ENCODE data around the gene IKZF2.
A peak's percentile ranks its signal among the peaks of the same experiment; 100 is the strongest.

Gene IKZF2

DNA sequence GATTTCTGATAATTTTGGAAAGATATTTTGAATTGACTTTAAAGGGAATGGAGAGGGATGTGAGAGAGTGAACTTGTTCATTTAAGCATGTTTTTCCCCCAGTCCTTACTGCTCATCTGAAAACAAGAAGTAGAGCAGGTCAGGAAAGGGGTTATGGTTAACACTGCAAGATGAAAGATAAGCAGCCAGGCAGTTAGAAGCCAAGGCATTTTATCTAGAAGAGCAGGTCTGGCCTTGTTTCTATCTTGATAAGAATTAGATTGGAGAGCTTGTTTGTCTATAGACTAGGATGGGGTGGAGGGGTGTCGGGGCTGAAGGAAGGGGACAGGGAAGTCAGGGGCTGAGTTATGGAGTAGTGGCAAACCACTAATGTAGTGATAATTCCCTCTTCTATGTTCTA lies 171.6 kb downstream of the IKZF2 start:
- Histone ChIP-seq H2AFZ (ENCODE audit: low read length) (no peak overlapping the region), H3K36me3 (ENCODE audit: insufficient read depth, low read length) (peaks cover 15% of the 10 kb centered on the region; the same call in 1 of the 2 replicates), H3K9me2 (replicated peaks; ENCODE audit: low read depth, low read length) (no peaks in the 10 kb centered on the region), H3K4me2 (ENCODE audit: low read depth, low read length, poor library complexity, severe bottlenecking) (peak overlapping the region; percentile 68), H3F3A (ENCODE audit: low read depth) (peaks cover 9% of the 10 kb centered on the region), H3K4me3 (ENCODE audit: low read length, poor library complexity, severe bottlenecking) (peak overlapping the region; percentile 44), H3K9me3 (ENCODE audit: insufficient read depth, low read depth, low read length) (no peaks in the 10 kb centered on the region), H3K9ac (ENCODE audit: low read depth, low read length, poor library complexity, severe bottlenecking) (peak overlapping the region; percentile 62), H3K27me3 (ENCODE audit: insufficient read depth, low read length, poor library complexity, severe bottlenecking) (no peaks in the 10 kb centered on the region), H4K20me1 (ENCODE audit: insufficient read depth, low read length, poor library complexity, severe bottlenecking) (no peaks in the 10 kb centered on the region), H3K79me2 (ENCODE audit: insufficient read depth, low read length) (no peaks in the 10 kb centered on the region), H3K4me1 (ENCODE audit: insufficient read depth, low read length, poor library complexity, severe bottlenecking) (peaks cover 65% of the 10 kb centered on the region)
- no peak for TF ChIP-seq EZH2phosphoT487 (IDR thresholded peaks at IDR 0.05; ENCODE audit: borderline replicate concordance)
- TF ChIP-seq, protein P1, sequence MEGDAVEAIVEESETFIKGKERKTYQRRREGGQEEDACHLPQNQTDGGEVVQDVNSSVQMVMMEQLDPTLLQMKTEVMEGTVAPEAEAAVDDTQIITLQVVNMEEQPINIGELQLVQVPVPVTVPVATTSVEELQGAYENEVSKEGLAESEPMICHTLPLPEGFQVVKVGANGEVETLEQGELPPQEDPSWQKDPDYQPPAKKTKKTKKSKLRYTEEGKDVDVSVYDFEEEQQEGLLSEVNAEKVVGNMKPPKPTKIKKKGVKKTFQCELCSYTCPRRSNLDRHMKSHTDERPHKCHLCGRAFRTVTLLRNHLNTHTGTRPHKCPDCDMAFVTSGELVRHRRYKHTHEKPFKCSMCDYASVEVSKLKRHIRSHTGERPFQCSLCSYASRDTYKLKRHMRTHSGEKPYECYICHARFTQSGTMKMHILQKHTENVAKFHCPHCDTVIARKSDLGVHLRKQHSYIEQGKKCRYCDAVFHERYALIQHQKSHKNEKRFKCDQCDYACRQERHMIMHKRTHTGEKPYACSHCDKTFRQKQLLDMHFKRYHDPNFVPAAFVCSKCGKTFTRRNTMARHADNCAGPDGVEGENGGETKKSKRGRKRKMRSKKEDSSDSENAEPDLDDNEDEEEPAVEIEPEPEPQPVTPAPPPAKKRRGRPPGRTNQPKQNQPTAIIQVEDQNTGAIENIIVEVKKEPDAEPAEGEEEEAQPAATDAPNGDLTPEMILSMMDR (conservative IDR thresholded peaks at IDR 0.05; ENCODE audit: low read length) = no peak

DNA sequence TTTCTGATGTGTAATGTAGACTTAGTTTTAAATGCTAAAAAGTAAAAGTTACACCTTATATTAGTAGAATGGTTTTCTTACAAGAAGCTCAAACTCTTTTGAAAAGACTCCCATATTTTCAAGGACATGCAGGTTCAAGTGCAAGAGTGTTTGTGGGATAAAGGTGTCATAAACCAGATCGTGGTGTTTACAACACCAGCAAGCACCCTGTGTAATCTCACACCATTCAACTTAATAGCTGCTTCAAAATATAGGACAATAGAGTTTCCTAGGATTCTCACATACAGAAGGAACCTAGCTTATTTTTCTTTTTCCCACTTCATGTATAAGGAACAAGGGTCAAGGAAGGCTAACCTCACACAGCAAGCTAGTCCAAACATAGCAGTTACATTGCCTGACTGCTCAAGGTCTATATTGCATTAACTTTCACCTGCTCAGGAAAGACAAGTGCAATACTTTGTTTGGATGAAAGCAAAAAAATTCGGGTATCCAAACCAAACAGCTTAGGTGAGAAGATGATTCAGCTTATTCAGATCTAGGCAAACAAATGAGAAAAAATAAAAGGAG lies 172.3 kb downstream of the IKZF2 start:
- H3K9me2 ChIP-seq (replicated peaks; ENCODE audit: low read depth, low read length) = no peaks in the 10 kb centered on the region
- H3K4me2 ChIP-seq (ENCODE audit: low read depth, low read length, poor library complexity, severe bottlenecking) = peak overlapping the region; percentile 68
- H3K36me3 ChIP-seq (ENCODE audit: insufficient read depth, low read length) = peaks cover 18% of the 10 kb centered on the region; the same call in 1 of the 2 replicates
- peak overlapping the region; percentile 44 for H3K4me3 ChIP-seq (ENCODE audit: low read length, poor library complexity, severe bottlenecking)
- peak overlapping the region; percentile 62 for H3K9ac ChIP-seq (ENCODE audit: low read depth, low read length, poor library complexity, severe bottlenecking)
- no peak overlapping the region for H2AFZ ChIP-seq (ENCODE audit: low read length)
- peaks cover 69% of the 10 kb centered on the region for H3K4me1 ChIP-seq (ENCODE audit: insufficient read depth, low read length, poor library complexity, severe bottlenecking)
- TF ChIP-seq EZH2phosphoT487 (IDR thresholded peaks at IDR 0.05; ENCODE audit: borderline replicate concordance) = no peak
- TF ChIP-seq, protein P1 (conservative IDR thresholded peaks at IDR 0.05; ENCODE audit: low read length) = no peak
- no peaks in the 10 kb centered on the region for H4K20me1 ChIP-seq (ENCODE audit: insufficient read depth, low read length, poor library complexity, severe bottlenecking)
- peaks cover 9% of the 10 kb centered on the region for H3F3A ChIP-seq (ENCODE audit: low read depth)
- H3K9me3 ChIP-seq (ENCODE audit: insufficient read depth, low read depth, low read length) = no peaks in the 10 kb centered on the region
- no peaks in the 10 kb centered on the region for H3K27me3 ChIP-seq (ENCODE audit: insufficient read depth, low read length, poor library complexity, severe bottlenecking)
- no peaks in the 10 kb centered on the region for H3K79me2 ChIP-seq (ENCODE audit: insufficient read depth, low read length)

DNA sequence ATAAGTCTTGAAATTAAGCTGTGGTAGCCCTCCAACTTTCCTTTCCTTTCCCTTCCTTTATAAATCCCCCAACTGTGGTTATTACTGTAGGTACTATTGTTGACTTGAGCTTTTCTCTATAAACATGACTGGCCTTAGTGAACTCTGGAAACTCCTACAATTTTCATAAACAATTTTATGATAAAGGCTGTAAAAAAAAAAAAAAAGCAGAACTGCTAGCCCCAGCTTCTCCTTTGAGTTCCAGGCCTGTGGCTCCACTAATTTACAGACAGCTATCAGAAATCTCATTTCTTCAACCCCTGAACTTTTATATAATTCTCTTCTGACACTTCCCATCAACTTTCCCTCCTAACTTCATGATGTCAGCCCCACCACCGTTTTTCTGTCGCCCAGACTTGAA lies 174.3 kb downstream of the IKZF2 start:
- Histone ChIP-seq H3K27me3 (ENCODE audit: insufficient read depth, low read length, poor library complexity, severe bottlenecking) (no peaks in the 10 kb centered on the region), H3K4me3 (ENCODE audit: low read length, poor library complexity, severe bottlenecking) (no peak overlapping the region), H3K4me1 (ENCODE audit: insufficient read depth, low read length, poor library complexity, severe bottlenecking) (peaks cover 81% of the 10 kb centered on the region), H4K20me1 (ENCODE audit: insufficient read depth, low read length, poor library complexity, severe bottlenecking) (no peaks in the 10 kb centered on the region), H3K4me2 (ENCODE audit: low read depth, low read length, poor library complexity, severe bottlenecking) (no peak overlapping the region), H3K9ac (ENCODE audit: low read depth, low read length, poor library complexity, severe bottlenecking) (peak overlapping the region; percentile 62), H3F3A (ENCODE audit: low read depth) (peaks cover 9% of the 10 kb centered on the region), H3K79me2 (ENCODE audit: insufficient read depth, low read length) (no peaks in the 10 kb centered on the region), H2AFZ (ENCODE audit: low read length) (no peak overlapping the region), H3K36me3 (ENCODE audit: insufficient read depth, low read length) (peaks cover 16% of the 10 kb centered on the region; the same call in 1 of the 2 replicates), H3K9me2 (replicated peaks; ENCODE audit: low read depth, low read length) (no peaks in the 10 kb centered on the region), H3K9me3 (ENCODE audit: insufficient read depth, low read depth, low read length) (no peaks in the 10 kb centered on the region)
- TF ChIP-seq, protein P1 (conservative IDR thresholded peaks at IDR 0.05; ENCODE audit: low read length) = no peak
- TF ChIP-seq EZH2phosphoT487 (IDR thresholded peaks at IDR 0.05; ENCODE audit: borderline replicate concordance) = no peak
